GM21390 (cell line): Measurements from ENCODE around the gene RHBDF2.

Source experiments
- ATAC-seq: cut with Tn5 transposase; IDR thresholded peaks from one replicate; pipeline ENCODE4 v1.9.1; 2021; ENCODE audit not compliant: unreplicated experiment

RHBDF2 gene

GRCh38 chr17:76484228-76484725 is 16.9 kb downstream of the RHBDF2 start:
- ATAC-seq, result no peak

- peak; percentile 54 for ATAC-seq
Measured at GRCh38 chr17:76481071-76481655, 20.1 kb downstream of the RHBDF2 start.

GRCh38 chr17:76480632-76481031 is 20.6 kb downstream of the RHBDF2 start:
- ATAC-seq, result peak; percentile 4

GRCh38 chr17:76479515-76480060 is 21.6 kb downstream of the RHBDF2 start:
- ATAC-seq, result no peak

GRCh38 chr17:76478730-76479514 is 22.3 kb downstream of the RHBDF2 start:
- ATAC-seq, result no peak

- ATAC-seq, result no peak
Measured at GRCh38 chr17:76478097-76478496, 23.1 kb downstream of the RHBDF2 start.

GRCh38 chr17:76477576-76477975 is 23.6 kb downstream of the RHBDF2 start:
- no peak for ATAC-seq

- ATAC-seq, result no peak
Measured at GRCh38 chr17:76476736-76477135, 24.5 kb downstream of the RHBDF2 start.

- ATAC-seq, result no peak
Measured at GRCh38 chr17:76475302-76475701, 25.9 kb downstream of the RHBDF2 start.

GRCh38 chr17:76474894-76475293 is 26.3 kb downstream of the RHBDF2 start:
- no peak for ATAC-seq

GRCh38 chr17:76474238-76474637 is 27.0 kb downstream of the RHBDF2 start:
- ATAC-seq, result no peak

- no peak for ATAC-seq
Measured at GRCh38 chr17:76473541-76473985, 27.7 kb downstream of the RHBDF2 start.

GRCh38 chr17:76472726-76473125 is 28.5 kb downstream of the RHBDF2 start:
- no peak for ATAC-seq

GRCh38 chr17:76472258-76472645 is 29.0 kb downstream of the RHBDF2 start:
- no peak for ATAC-seq

GRCh38 chr17:76471498-76472257 is 29.5 kb downstream of the RHBDF2 start:
- no peak for ATAC-seq

- no peak for ATAC-seq
Measured at GRCh38 chr17:76469991-76470739, 31.1 kb downstream of the RHBDF2 start.

GRCh38 chr17:76469076-76469990 is 31.9 kb downstream of the RHBDF2 start:
- no peak for ATAC-seq

- ATAC-seq, result no peak
Measured at GRCh38 chr17:76468634-76469010, 32.6 kb downstream of the RHBDF2 start.

- ATAC-seq, result no peak
Measured at GRCh38 chr17:76467809-76468633, 33.2 kb downstream of the RHBDF2 start.
